GM18868 (cell line): ENCODE measurements around the gene OR10H5.
"Not testable (repeated sequence)": the region's sequence is repeated elsewhere in the genome, so short reads cannot be mapped to it uniquely, and the experiment has no call there.

Source experiments
- ATAC-seq: cut with Tn5 transposase; IDR thresholded peaks from one replicate; pipeline ENCODE4 v1.9.1; 2021; ENCODE audit warnings: mild to moderate bottlenecking, moderate library complexity; ENCODE audit not compliant: unreplicated experiment

The OR10H5 gene

GRCh38 chr19:15810335-15810734, 22.9 kb downstream of the OR10H5 start:
- ATAC-seq = no peak

- ATAC-seq = no peak
Measured at GRCh38 chr19:15811476-15811875, 24.0 kb downstream of the OR10H5 start.

- ATAC-seq = no peak
Measured at GRCh38 chr19:15812060-15812722, 24.7 kb downstream of the OR10H5 start.

- ATAC-seq = no peak
Measured at GRCh38 chr19:15813916-15814315, 26.5 kb downstream of the OR10H5 start.

GRCh38 chr19:15815306-15815705, 27.8 kb downstream of the OR10H5 start, which contains the start of gene OR10H1:
Gene OR10H1, minus strand, starts transcription at chr19:15815664. Its CDS starts 7,627 bp downstream, at chr19:15808037.
- ATAC-seq = no peak

- no peak for ATAC-seq
Measured at GRCh38 chr19:15820646-15821045, 33.2 kb downstream of the OR10H5 start.

- no peak for ATAC-seq
Measured at GRCh38 chr19:15825753-15826152, 38.3 kb downstream of the OR10H5 start.

GRCh38 chr19:15828121-15828610, 40.7 kb downstream of the OR10H5 start:
- ATAC-seq = no peak

GRCh38 chr19:15828611-15829305, 41.3 kb downstream of the OR10H5 start:
- not testable (repeated sequence) for ATAC-seq

- no peak for ATAC-seq
Measured at GRCh38 chr19:15829306-15829698, 41.8 kb downstream of the OR10H5 start.

- ATAC-seq = no peak
Measured at GRCh38 chr19:15829786-15830185, 42.3 kb downstream of the OR10H5 start.

- ATAC-seq = no peak
Measured at GRCh38 chr19:15831626-15832025, 44.2 kb downstream of the OR10H5 start.

GRCh38 chr19:15834232-15834631, 46.8 kb downstream of the OR10H5 start:
- not testable (repeated sequence) for ATAC-seq

GRCh38 chr19:15835565-15836329, 48.3 kb downstream of the OR10H5 start:
- ATAC-seq = not testable (repeated sequence)

GRCh38 chr19:15836330-15837220, 49.1 kb downstream of the OR10H5 start:
- peak; percentile 93 for ATAC-seq

GRCh38 chr19:15837221-15837731, 49.8 kb downstream of the OR10H5 start:
- no peak for ATAC-seq

GRCh38 chr19:15838351-15838750, 50.9 kb downstream of the OR10H5 start:
- no peak for ATAC-seq

GRCh38 chr19:15839888-15840287, 52.4 kb downstream of the OR10H5 start:
- not testable (repeated sequence) for ATAC-seq

GRCh38 chr19:15840833-15841232, 53.4 kb downstream of the OR10H5 start:
- ATAC-seq = no peak

- no peak for ATAC-seq
Measured at GRCh38 chr19:15841875-15842569, 54.6 kb downstream of the OR10H5 start.
